AML-193 (cell line): ENCODE results near the gene TEX19.
"Not testable (repeated sequence)": the region's sequence is repeated elsewhere in the genome, so short reads cannot be mapped to it uniquely, and the experiment has no call there.

ENCODE experiments used
- DNase-seq, 2 experiments: peaks; one replicate each; lab custom pipeline; 2025; lab: John Stamatoyannopoulos, UW

The TEX19 gene

DNA sequence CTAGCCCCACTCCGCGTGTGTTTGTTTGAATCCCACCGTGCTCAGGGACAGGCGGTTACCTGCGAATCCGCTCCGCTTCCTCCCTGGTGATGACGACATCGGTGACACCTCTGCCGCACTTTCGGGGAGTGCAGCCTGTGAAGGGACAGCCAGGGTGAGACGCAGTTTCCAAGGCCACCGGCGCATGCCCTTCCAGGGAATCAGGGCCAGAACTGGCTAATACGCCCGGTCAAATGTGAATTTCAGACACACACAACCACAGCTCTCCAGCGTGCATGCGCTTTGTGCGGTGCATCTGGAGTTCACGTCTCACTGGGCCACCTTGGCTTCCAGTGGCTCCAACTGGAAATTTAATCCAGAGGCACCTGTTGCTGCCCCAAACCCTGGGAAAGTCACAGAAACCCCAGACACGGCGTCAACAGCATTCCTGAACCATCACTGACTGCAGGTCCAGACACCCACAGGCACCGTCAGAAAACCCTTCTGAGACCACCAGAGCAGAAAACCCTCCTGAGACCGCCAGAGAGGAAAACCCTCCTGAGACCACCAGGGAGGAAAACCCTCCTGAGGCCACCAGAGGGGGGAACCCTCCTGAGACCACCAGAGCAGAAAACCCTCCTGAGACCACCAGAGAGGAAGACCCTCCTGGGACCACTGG is 52.5 kb downstream of the TEX19 start:
- DNase-seq, result no peak

DNA sequence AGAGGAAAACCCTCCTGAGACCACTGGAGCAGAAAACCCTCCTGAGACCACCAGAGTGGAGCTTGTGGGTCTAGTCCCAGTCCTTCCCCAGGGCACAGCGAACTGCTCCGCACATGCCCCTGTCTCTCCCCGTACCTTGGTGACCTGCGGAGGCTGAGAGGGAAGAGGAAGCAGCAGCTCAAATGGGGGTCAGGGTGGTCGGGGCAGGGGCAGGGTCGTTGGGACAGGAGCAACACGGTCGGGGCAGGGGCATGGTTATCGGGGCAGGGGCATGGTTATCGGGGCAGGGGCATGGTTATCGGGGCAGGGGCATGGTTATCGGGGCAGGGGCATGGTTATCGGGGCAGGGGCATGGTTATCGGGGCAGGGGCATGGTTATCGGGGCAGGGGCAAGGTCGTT is 53.0 kb downstream of the TEX19 start:
- not testable (repeated sequence) for DNase-seq

DNA sequence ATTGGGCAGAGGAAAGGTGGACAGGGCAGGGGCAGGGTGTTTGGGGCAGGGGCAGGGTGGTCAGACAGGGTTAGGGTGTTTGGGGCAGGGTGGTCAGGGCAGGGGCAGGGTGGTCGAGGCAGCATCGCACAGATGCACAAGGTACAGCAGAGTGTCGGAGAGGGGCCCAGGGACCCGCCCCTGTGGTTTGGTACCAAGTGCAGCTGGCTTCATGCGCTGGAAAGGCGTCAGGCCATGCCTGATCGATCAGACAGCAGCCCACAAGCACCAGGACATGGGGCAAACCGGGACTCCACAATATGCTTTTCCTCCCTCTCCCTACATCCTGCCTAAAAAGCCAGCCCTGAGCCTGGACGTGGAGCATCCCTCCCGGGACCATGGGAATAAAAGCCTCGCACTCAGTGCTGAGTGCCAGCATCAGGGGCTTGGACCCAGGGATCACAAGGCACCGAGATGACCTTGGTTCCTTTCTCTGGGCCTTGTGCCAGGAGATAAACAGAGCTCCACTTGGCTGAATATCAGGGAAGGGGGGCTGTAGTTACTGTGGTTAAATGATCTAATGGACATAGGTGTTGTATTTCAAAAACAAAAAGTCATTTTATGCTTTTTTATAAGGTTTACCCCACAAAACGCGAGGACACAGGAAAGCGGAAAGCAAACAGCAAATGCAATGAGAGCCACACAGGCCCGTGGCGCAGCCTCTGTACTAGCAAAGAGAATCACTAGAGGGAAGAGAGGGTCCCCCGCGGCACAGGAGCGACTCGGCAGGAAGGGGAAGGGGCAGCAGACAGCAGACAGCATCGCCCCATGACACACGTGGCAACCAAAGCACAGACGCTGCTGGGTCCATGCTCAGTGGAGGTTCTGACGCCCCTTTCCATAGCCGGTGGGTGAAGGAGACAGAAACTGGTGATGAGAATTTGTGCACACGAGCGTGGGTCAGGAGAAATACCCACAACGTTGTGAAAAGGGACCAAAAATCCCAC is 53.8 kb downstream of the TEX19 start:
- no peak for DNase-seq
